MM.1S (cell line): Measurements from ENCODE around the gene EIF2A.
"Not testable (repeated sequence)": the region's sequence is repeated elsewhere in the genome, so short reads cannot be mapped to it uniquely, and the experiment has no call there.

Source experiments
- DNase-seq: peaks from one replicate; pipeline ENCODE4 v3.0.0-alpha.2; 2015
- H2AFZ ChIP-seq: fragments of 300-600 bp; sonication (generic); 2 replicates; pipeline ENCODE4 v1.6.0; 2016; ENCODE audit warnings: antibody characterized with exemption, low read length
- H3F3A ChIP-seq: fragments of 300-600 bp; sonication (generic); 2 replicates; pipeline ENCODE4 v1.6.1; 2016; ENCODE audit warnings: mild to moderate bottlenecking, antibody characterized with exemption, low read length, moderate library complexity, mixed read lengths; ENCODE audit not compliant: insufficient read depth
- H3K27ac ChIP-seq: fragments of 300-600 bp; sonication (generic); 2 replicates; pipeline ENCODE4 v1.5.1; 2016; ENCODE audit warnings: mild to moderate bottlenecking, low read length
- H3K27me3 ChIP-seq: fragments of 300-600 bp; sonication (generic); replicated peaks from 2 replicates; pipeline ENCODE4 v1.6.0; 2016; ENCODE audit warnings: low read length; ENCODE audit not compliant: insufficient read depth
- H3K36me3 ChIP-seq: fragments of 300-600 bp; sonication (generic); replicated peaks from 2 replicates; pipeline ENCODE4 v1.6.1; 2016; ENCODE audit warnings: mild to moderate bottlenecking, low read length, mixed read lengths; ENCODE audit not compliant: insufficient read depth
- H3K4me1 ChIP-seq: fragments of 300-600 bp; sonication (generic); 2 replicates; pipeline ENCODE4 v1.6.1; 2016; ENCODE audit warnings: low read length, mixed read lengths
- H3K4me2 ChIP-seq: fragments of 300-600 bp; sonication (generic); 2 replicates; pipeline ENCODE4 v1.6.0; 2016; ENCODE audit warnings: low read depth, low read length
- H3K4me3 ChIP-seq: fragments of 300-600 bp; sonication (generic); 2 replicates; pipeline ENCODE4 v1.5.1; 2016; ENCODE audit warnings: low read length, mixed read lengths
- H3K79me2 ChIP-seq: fragments of 300-600 bp; sonication (generic); 2 replicates; pipeline ENCODE4 v1.6.1; 2016; ENCODE audit warnings: mixed run types, low read length, mixed read lengths
- H3K9ac ChIP-seq: fragments of 300-600 bp; sonication (generic); 2 replicates; pipeline ENCODE4 v1.6.1; 2016; ENCODE audit warnings: low read length, mixed read lengths
- H3K9me2 ChIP-seq: fragments of 300-600 bp; sonication (generic); replicated peaks from 2 replicates; pipeline ENCODE4 v1.6.1; 2016; ENCODE audit warnings: mild to moderate bottlenecking, low read length, mixed read lengths; ENCODE audit not compliant: insufficient read depth
- H3K9me3 ChIP-seq: fragments of 300-600 bp; sonication (generic); replicated peaks from 2 replicates; pipeline ENCODE4 v1.6.1; 2016; ENCODE audit warnings: mild to moderate bottlenecking, low read length, mixed read lengths; ENCODE audit not compliant: insufficient read depth
- H4K20me1 ChIP-seq: fragments of 300-600 bp; sonication (generic); 2 replicates; pipeline ENCODE4 v1.6.1; 2016; ENCODE audit warnings: mild to moderate bottlenecking, low read length, moderate library complexity, mixed read lengths; ENCODE audit not compliant: insufficient read depth
- CTCF ChIP-seq: fragments of 300-600 bp; sonication (generic); IDR thresholded peaks from 2 replicates; pipeline ENCODE4 v1.5.1; 2016; ENCODE audit warnings: antibody characterized with exemption, low read length, mixed read lengths
- EZH2 ChIP-seq: fragments of 300-600 bp; sonication (generic); optimal IDR thresholded peaks from 2 replicates; pipeline ENCODE3; 2017; ENCODE audit warnings: low read depth, mild to moderate bottlenecking, antibody characterized with exemption, low read length, mixed read lengths
- EZH2phosphoT487 ChIP-seq: fragments of 300-600 bp; sonication (generic); IDR thresholded peaks from 2 replicates; pipeline ENCODE4 v1.6.1; 2018; ENCODE audit warnings: antibody characterized with exemption, low read length

The EIF2A gene

GRCh38 chr3:150546226-150547044 lies at the start of gene EIF2A, which contains the start of gene SERP1:
EIF2A (plus strand) TSS chr3:150546787; CDS start chr3:150546803, 16 bp downstream.
SERP1 (minus strand) TSS chr3:150546496; CDS start chr3:150546135, 361 bp downstream.
- Histone ChIP-seq H3K9me3 (no peaks in the 10 kb centered on the region), H3K4me2 (peak within 1 kb of the TSS; percentile 84), H3F3A (peaks cover 12% of the 10 kb centered on the region), H3K79me2 (peaks cover 93% of the 10 kb centered on the region), H3K27me3 (no peaks in the 10 kb centered on the region), H3K36me3 (peaks cover 16% of the 10 kb centered on the region), H3K27ac (peak within 1 kb of the TSS; percentile 98), H2AFZ (peak within 1 kb of the TSS; percentile 42), H3K4me3 (peak within 1 kb of the TSS; percentile 97), H3K4me1 (peaks cover 21% of the 10 kb centered on the region), H4K20me1 (peaks cover 22% of the 10 kb centered on the region; the same call in 1 of the 2 replicates), H3K9ac (peak within 1 kb of the TSS; percentile 99), H3K9me2 (no peaks in the 10 kb centered on the region)
- TF ChIP-seq EZH2 (no peak), EZH2phosphoT487 (no peak), CTCF (no peak)
- DNase-seq: peak; percentile 100

GRCh38 chr3:150497956-150498355 lies 48.6 kb upstream of the EIF2A start:
- no peak overlapping the region for H3K9ac ChIP-seq
- H3K27me3 ChIP-seq: no peaks in the 10 kb centered on the region
- H3K36me3 ChIP-seq: no peaks in the 10 kb centered on the region
- H3K9me3 ChIP-seq: no peaks in the 10 kb centered on the region
- no peaks in the 10 kb centered on the region for H3F3A ChIP-seq
- H3K4me2 ChIP-seq: no peak overlapping the region
- H3K27ac ChIP-seq: no peak overlapping the region
- no peak for DNase-seq
- H4K20me1 ChIP-seq: no peaks in the 10 kb centered on the region
- no peak overlapping the region for H3K4me3 ChIP-seq
- H3K9me2 ChIP-seq: no peaks in the 10 kb centered on the region
- H3K79me2 ChIP-seq: no peaks in the 10 kb centered on the region
- no peaks in the 10 kb centered on the region for H3K4me1 ChIP-seq
- no peak overlapping the region for H2AFZ ChIP-seq
- TF ChIP-seq CTCF (no peak), EZH2 (no peak), EZH2phosphoT487 (no peak)

- not testable (repeated sequence) for H3K4me2 ChIP-seq, H3K4me1 ChIP-seq, H3K79me2 ChIP-seq, H3F3A ChIP-seq, DNase-seq, H4K20me1 ChIP-seq, H3K36me3 ChIP-seq, H3K4me3 ChIP-seq, H3K27ac ChIP-seq, H3K9me2 ChIP-seq, H2AFZ ChIP-seq, H3K9me3 ChIP-seq, H3K9ac ChIP-seq, H3K27me3 ChIP-seq
Measured at GRCh38 chr3:150500960-150501359, 45.6 kb upstream of the EIF2A start.
